Fibroblast of skin of right biceps (primary cell): Measurements from ENCODE around the gene UBAP1.
A peak's percentile ranks its signal among the peaks of the same experiment; 100 is the strongest.
"Not testable (repeated sequence)": the region's sequence is repeated elsewhere in the genome, so short reads cannot be mapped to it uniquely, and the experiment has no call there.

Source experiments
- DNase-seq: peaks from one replicate; pipeline ENCODE4 v3.0.0-alpha.2; 2013

The UBAP1 gene

DNA sequence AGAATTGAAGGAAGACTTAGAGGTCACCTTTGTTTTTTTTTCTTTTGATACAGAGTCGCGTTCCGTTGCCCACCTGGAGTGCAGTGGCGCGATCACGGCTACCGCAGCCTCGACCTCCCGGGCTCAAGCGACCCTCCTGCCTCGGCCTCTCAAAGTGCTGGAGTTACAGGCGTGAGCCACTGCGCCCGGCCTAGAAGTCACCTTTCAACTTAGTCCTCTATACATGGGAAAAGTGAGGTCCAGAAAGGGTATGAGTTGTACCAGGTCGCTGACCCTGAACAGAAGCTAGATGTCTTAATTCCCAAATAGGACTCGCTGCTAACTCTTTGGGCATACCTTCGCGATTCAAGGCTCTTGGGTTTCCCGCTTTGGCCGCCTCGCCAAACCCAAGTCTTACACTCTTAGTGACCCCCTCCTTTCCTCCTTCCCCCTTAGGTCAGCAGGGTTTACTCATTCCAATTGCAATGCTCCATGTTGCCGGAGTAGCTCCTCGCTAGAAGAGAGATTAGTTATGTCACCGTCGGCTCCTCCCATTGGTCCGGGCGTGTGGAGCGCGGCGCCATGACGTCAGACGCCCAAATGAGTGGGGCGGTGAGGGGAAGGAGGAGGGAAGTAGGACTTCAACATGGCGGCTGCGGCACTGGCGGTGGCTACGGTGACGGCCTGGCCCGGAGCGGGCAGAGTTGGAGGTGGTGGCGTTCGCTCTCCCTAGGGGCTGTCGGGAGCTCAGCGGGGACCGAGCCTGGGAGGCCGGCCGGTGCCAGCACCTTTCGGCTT lies at the start of gene UBAP1:
UBAP1 (plus strand) TSS at position 608 of the 777 bp plus-strand sequence. CDS start 41,872 bp downstream, outside the sequence.
- peak; percentile 98 for DNase-seq

DNA sequence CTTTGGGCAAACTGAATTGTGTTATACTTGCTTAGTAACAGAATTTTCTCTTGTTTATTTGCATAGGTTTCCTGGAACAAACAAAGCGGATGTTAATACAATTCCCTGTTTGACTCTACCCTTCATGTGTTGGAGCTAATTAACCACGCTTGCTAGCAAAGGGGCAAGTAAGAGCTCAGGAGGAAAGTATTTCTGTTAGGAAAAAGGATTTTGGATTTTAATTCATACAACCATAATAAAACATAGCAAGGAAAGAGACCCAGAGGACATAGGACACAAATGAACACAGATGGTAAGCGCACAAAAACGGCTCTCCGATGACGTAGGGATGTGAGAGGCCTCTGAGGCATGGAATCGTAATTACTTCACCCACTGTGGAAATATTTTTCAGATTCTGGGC lies 47.3 kb upstream of the UBAP1 start:
- DNase-seq, result no peak

DNA sequence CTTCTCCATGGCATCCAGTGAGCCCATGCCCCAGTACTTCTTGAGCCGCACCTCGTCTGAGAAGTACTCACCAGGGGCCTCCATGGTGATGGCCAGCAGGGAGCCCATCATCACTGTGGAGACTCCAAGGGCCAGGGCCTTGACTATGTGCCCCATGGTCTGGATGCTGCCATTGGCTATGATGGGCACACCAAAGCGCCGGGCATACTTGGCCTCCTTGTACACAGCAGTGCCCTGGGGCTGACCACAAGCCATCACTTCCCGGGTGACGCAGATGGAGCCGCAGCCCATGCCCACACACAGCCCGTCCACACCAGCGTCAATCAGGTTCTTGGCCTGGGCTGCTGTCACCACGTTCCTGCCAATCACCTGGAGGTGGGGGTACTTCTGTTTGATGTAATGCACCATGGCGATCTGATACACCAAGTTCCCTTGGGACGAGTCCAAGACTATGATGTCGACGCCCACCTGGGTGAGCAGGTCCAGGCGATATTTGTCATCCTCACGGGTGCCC lies 45.4 kb upstream of the UBAP1 start:
- no peak for DNase-seq

DNA sequence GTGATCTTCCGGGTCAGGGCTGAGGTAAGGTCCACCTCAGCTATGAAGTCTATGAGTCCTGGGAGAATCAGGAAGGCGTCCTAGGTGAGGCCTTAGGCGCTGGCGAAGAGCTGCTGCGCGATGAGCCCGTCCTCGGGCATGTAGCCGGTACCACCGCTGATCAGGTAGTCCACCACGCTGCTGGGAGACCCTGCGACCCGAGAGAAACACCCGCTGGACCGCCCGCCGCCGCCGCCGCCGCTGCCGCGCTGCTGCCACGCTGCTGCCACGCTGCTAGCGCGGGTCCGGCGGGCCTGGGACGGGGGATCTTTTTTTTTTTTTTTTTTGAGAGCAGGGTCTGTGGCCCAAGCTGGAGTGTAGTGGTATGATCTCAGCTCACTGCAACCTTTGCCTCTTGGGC lies 44.3 kb upstream of the UBAP1 start:
- DNase-seq, result no peak

DNA sequence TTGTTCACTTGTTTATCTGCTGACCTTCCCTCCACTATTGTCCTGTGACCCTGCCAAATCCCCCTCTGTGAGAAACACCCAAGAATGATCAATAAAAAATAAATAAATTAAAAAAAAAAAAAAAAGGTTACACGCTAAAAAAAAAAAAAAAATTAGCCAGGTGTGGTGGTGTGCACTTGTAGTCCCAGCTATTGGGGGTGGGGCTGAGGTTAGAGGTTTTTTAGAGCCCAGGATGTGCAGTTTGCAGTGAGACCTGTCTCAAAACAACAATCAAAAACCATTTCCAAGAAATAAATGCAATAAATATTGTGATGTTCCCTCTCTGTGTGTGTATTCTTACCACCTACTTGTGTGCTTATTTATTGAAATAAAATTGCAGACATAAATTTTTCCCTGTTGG lies 40.2 kb upstream of the UBAP1 start:
- not testable (repeated sequence) for DNase-seq

DNA sequence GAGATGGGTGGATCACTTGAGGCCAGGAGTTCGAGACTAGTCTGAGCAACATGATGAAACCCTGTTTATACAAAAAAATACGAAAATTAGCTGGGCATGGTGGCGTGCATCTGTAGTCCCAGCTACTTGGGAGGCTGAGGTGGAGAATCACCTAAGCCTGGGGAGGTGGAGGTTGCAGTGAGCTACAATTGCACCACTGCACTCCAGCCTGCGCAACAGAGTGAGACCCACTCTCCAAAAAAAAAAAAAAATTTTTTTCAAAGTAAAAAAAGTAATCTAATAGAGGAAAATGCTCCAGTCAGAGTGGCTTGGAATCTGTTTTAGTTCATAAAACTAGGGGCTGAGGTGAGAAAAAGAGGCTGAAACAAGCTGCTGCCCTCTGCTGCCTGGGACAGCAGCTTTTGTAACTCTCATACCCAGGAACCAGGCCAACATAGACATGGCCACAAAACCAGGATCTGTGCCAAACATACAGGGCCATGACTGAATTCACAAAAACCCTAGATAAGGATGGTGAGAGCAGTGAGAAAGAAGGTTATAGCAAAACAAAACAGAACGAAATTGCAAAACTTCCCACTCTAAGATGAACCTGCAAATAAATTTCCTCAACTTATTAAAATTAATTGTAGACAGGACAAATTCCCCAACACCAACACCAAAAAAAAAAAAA lies 39.2 kb upstream of the UBAP1 start:
- DNase-seq, result peak; percentile 81

DNA sequence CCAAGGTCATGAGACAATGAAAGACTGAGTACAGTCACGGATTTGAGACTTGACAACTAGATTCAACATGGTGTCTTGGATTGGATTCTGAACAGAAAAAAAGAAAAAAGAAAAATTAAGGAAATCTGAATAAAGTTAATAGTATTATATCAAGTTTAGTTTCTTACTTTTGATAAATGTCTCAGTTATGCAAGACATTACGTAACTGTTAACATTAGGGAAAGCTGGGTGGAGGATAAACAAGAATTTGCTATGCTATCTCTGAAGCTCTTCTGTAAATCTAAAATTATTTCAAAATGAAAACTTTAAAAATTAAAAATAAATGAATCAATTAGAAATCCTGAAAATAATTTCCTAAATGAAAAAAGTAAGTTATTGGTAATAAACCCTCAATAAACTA lies 38.0 kb upstream of the UBAP1 start:
- DNase-seq, result no peak

DNA sequence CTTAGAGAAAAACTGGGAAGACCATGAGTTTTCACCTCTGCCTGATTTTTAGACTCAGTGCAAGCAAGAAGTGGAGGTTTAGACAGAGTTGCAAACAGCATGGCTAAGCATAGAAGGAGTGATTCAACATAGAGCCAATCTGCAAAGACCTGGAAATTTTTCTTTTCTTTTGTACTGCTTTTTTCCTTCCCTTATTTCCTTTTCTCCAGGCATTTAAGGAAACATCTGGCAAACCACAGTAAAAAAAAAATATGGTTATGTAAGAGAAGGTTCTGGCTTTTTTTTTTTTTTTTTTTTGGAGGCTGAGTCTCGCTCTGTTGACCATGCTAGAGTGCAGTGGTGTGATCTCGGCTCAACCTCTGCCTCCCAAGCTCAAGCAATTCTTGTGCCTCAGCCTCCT lies 35.7 kb upstream of the UBAP1 start:
- DNase-seq, result no peak

DNA sequence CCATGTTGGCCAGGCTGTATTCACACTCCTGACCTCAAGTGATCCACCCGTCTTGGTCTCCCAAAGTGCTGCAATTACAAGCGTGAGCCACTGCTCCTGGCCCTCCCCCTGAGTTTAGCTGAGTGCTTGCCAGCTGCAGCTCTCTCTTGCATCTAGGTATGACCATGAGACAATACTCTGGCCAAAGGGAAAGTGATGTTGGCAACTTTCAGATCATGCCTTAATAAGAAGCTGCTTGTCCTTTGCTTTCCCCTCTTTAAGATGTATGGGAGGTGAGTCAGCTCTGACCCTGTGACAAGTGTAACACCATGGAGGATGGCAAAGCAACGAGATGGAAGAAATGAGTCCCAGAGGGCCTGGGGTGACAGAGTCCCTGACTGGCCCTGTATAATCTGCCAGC lies 33.7 kb upstream of the UBAP1 start:
- DNase-seq, result no peak

DNA sequence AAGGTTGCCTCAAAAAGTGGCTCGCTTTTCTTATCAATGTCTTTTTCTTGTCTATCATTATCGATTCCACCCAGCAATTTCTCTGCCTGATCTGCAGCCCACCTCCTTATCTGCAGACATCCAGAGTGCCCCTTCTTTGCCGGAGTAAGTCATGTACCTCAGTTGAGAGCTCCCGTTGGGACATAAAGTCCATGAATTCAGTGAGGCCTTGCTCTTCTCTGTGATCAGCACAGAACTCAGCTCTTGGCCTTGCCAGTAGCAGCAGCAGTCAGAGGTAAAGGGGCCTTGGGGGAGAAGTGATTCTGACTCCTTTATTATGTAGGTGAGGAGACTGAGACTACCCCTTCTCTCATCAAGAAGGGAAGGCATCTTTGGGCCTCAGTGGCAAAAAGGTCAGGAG lies 27.4 kb upstream of the UBAP1 start:
- no peak for DNase-seq

DNA sequence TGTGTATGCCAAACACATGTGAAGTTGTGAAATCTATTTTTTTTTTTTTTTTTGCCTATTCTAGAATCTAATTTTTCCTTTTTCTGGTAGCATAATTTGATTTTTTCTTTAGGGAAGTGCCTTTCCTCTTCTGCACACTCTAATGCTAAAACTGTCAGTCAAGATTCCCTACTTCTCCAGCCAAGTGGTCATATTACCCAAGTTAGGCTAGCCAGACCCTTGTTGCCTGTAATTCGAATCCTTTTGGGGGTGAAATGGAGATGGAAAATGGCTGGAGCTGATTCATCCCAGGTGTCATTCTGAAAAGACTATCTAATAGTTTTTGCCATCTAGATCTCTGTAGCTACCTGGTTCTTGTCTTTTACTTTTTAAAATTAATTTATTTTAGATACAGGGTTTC lies 24.8 kb upstream of the UBAP1 start:
- DNase-seq, result no peak

DNA sequence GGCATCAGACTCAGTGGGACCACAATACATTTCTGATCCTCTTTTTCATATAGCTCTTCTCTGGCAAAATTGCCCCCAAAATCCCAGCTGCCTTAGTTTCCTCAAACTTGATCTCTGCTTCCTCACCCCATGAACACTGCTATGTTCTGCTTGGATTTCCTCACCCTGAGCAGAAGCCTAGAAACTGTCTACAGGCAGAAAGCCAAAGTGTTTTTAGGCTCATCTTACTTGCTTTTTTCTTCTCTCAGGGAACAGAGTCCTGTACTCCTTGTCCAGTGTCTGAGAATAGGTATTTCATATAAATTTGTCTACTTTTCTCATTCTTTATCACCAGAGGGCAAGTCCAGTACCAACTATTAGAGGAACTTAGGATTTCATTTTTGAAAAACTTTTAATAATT lies 21.5 kb upstream of the UBAP1 start:
- DNase-seq, result no peak

DNA sequence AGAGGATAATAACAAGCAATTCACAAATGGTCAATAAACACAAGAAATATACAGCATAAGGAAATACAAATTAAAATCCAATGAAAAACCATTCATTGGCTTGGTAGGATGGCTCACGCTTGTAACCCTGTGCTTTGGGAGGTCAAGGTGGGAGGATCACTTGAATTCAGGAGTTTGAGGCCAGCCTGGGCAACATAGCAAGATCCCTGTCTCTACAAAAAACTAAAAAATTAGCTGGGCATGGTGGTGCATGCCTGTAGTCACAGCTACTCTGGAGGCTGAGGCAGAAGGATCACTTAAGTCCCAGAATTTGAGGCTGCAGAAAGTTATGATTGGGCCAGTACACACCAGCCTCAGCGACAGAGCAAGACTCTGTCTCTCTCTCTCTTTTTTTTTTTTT lies 20.9 kb upstream of the UBAP1 start:
- no peak for DNase-seq

DNA sequence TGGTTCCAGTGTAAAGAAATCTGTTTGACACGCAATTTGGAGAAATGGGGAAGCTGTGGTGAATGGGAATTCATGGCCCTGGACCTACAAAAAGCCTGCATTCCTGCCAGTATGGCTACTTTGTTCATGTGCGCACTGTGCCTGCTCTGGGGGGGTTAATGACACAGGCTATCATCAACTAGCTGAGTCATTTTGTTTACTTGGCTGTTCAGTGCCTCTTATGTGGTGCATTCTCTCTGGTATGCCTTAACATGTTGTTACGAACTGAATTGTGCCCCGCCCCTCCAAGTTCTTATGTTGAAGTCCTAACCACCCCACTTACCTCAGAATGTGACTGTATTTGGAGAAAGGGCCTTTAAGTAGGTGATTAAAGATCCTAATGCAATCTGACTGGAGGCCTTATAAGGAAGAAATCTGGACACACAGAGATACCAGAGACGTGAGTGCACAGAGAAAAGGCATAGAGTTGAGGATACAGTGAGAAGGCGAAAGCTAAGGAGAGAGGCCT lies 20.4 kb upstream of the UBAP1 start:
- peak; percentile 90 for DNase-seq

DNA sequence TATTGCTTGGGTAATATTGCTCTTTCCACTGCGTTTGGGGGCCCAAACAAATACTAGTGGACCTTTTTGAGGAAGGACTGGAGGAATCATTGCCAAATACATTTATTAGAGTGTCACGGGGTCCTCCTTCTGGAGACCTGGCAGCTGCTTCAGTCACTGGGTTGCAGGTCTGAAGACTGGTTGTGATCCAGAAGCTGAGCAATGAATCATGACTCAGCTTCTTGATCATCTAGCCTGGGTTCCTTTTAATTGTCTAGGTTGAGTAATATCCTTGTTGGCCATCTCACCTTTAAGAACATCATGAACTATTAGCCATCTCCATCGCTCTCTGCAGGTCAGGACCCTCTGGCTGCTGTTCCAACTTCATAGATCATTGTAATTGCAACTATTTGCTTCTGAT lies 15.4 kb upstream of the UBAP1 start:
- peak; percentile 17 for DNase-seq

DNA sequence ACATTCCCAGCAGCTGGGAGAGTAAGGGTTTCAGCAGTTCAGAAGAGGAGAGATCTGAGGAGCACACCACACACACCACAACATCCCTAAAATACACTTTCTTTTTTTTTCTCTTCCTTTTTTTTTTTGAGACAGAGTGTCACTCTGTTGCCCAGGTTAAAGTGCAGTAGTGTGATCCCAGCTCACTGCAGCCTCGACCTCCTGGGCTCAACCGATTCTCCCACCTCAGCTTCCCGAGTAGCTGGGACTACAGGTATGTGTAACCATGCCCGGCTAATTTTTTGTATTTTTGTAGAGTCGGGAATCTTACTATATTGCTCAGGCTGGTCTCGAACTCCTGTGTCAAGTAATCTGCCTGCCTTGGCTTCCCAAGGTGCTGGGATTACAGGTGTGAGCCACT lies 9.7 kb upstream of the UBAP1 start:
- DNase-seq, result no peak

DNA sequence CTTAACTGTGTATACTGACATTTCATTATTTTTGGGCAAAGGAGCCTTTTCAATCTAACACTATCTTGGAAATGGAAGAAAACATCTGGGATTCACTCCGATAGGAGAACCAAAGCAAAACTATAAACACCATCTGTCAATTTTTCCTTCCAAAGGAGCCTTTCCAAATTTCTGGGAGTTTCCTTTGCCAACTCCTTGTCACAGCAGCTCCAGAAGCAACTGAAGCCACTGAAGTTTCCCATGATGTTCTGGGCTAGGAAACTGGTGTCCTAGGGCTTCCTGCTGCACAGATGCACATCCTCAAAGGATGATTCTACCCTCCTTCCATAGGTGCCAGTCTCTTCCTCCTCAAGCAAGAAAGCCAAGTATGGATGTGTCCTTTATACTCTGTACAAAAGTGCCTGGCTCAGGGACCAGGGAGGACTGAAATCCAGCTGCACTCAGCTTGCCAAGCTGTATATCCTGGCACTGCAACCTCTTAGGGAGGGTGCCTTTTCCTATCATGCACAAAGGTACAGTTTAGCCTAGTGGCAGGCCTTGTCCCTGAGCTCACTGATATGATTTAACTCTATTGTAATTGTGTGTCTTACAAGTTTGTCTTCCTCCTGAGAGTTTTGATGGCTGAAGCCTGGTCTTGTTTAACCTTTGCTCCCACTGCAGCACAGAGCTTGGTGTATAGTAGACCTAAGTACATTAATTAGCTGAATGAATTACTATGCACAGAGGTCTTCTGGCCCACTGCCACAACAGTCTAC lies 8.4 kb upstream of the UBAP1 start:
- DNase-seq, result no peak

DNA sequence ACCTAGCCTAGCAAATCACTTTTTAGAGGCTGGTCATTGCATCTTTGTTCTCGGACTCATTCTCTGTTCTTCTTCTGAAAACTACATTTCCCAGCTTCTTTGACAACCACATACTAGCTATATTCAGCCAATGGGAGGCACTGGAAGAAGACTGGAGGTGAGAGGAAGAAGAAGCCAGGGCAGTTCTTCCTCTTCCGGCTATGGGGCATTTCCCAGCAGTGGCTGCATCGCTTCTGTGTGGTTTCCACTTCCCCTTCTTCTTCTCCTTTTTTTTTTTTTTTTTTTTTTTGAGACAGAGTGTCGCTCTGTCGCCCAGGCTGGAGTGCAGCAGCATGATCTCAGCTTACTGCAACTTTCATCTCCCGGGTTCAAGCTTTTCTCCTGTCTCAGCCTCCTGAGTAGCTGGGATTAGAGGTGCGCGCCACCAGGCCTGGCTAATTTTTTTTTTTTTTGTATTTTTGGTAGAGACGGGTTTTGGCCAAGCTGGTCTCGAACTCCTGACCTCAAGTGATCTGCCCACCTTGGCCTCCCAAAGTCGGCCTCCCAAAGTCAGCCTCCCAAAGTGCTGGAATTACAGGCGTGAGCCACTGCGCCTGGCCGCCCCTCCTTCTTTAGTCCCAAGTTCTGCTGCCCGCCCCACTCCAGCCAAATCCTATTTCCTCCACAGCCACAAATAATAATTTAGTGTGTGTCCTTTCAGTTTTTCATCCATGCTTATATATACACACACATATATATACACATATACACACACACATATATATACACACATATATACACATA lies 6.9 kb upstream of the UBAP1 start:
- DNase-seq, result no peak

DNA sequence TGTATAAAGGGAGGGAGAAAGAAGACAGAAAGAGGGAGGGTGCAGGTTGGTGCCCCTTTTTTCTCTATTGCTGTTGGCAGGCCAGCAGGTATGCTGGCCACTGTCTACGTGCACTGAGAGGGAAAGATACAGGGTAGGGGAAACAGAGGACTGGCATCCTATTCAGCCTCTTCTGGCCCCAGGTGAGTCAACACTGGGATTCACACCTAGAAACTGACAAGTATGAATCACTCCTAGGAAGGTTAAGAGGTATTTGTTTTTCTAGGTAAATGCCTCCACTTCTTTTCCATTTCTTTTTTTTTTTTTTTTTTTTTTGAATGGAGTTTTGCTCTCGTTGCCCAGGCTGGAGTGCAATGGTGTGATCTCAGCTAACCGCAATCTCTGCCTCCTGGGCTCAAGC lies 2.8 kb upstream of the UBAP1 start:
- no peak for DNase-seq

DNA sequence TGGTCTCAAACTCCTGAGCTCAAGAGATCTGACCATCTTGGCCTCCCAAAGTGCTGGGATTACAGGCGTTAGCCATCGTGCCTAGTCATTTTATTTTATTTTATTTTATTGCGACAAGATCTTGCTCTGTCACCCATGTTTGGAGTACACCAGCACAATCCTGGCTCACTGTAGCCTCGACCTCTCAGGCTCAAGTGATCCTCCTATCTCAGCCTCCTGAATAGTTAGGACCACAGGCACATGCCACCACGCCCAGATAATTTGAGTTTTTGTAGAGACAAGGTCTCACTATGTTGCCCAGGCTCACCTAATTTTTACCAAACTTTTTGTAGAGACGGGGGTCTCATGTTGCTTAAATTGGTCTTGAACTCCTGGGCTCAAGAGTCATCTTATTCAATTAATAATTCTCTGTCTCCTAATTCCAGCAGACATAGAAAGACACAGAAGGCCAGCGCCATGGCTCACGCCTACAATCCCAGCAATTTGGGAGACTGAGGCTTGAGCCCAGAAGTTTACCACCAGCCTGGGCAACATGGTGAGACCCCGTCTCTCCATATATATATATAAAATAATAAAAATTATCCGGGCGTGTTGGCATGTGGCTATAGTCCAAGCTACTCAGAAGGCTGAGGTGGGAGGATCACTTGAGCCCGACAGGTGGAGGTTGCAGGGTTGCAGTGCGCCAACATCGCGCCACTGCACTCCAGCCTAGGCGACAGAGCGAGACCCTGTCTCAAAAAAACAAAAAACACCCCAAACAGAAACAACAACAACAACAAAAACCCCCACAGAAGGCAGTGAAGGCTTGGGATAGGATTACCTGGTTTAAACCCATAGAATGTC lies 1.0 kb upstream of the UBAP1 start:
- DNase-seq, result no peak
